Left kidney (tissue), 2 donors: ENCODE results near the gene QRSL1. TPM values are rescaled to one million over a fixed set of nuclear protein-coding genes. Genes with fewer than 3 reads are reported as not detected.
"Not testable (repeated sequence)": the region's sequence is repeated elsewhere in the genome, so short reads cannot be mapped to it uniquely, and the experiment has no call there.

ENCODE experiments used
- DNase-seq: peaks from one replicate; pipeline ENCODE4 v3.0.0-alpha.2; 2013
- polyA plus RNA-seq: library from polyadenylated mRNA; unstranded; fragments of 120-200 nt; gene quantifications from one replicate; pipeline ENCODE4 v1.2.1, GENCODE V29; 2013; ENCODE audit not compliant: insufficient read length

The QRSL1 gene
- polyA plus RNA-seq, 1 donor: 25.9 TPM

GRCh38 chr6:106620931-106621672 is 8.3 kb upstream of the QRSL1 start:
- DNase-seq: no peak

GRCh38 chr6:106622412-106622811 is 7.0 kb upstream of the QRSL1 start:
- no peak for DNase-seq

GRCh38 chr6:106623039-106623438 is 6.3 kb upstream of the QRSL1 start:
- no peak for DNase-seq

GRCh38 chr6:106626485-106626884 is 2.9 kb upstream of the QRSL1 start:
- peak; percentile 25 for DNase-seq

- DNase-seq: not testable (repeated sequence)
Measured at GRCh38 chr6:106627760-106628159, 1.6 kb upstream of the QRSL1 start.

- no peak for DNase-seq
Measured at GRCh38 chr6:106628658-106629102, 698 bp upstream of the QRSL1 start.

- DNase-seq: no peak
Measured at GRCh38 chr6:106629859-106630163, 433 bp downstream of the QRSL1 start.

GRCh38 chr6:106630366-106630765 is 988 bp downstream of the QRSL1 start:
- no peak for DNase-seq

- DNase-seq: no peak
Measured at GRCh38 chr6:106631346-106631745, 2.0 kb downstream of the QRSL1 start.

- DNase-seq: no peak
Measured at GRCh38 chr6:106634565-106634964, 5.2 kb downstream of the QRSL1 start.

- no peak for DNase-seq
Measured at GRCh38 chr6:106637051-106637716, 7.8 kb downstream of the QRSL1 start.

GRCh38 chr6:106637717-106638341 is 8.5 kb downstream of the QRSL1 start:
- DNase-seq: no peak

- no peak for DNase-seq
Measured at GRCh38 chr6:106639812-106640211, 10.4 kb downstream of the QRSL1 start.

GRCh38 chr6:106642476-106642875 is 13.1 kb downstream of the QRSL1 start:
- DNase-seq: no peak

GRCh38 chr6:106643061-106643460 is 13.7 kb downstream of the QRSL1 start:
- no peak for DNase-seq

- DNase-seq: no peak
Measured at GRCh38 chr6:106648651-106649308, 19.4 kb downstream of the QRSL1 start.

GRCh38 chr6:106658469-106658868 is 29.1 kb downstream of the QRSL1 start:
- DNase-seq: no peak

GRCh38 chr6:106659859-106660258 is 30.5 kb downstream of the QRSL1 start:
- no peak for DNase-seq

GRCh38 chr6:106662458-106662857 is 33.1 kb downstream of the QRSL1 start:
- DNase-seq: no peak

- DNase-seq: no peak
Measured at GRCh38 chr6:106666282-106667021, 37.1 kb downstream of the QRSL1 start.

- DNase-seq: no peak
Measured at GRCh38 chr6:106667022-106667402, 37.6 kb downstream of the QRSL1 start.

GRCh38 chr6:106670236-106670635 is 40.9 kb downstream of the QRSL1 start:
- no peak for DNase-seq
